ENCODE data around the gene CINP.

- TF ChIP-seq NFE2 (CRISPR knock-in tag; IDR thresholded peaks at IDR 0.05), result no peak
- TF ChIP-seq RNF219 (CRISPR knock-in tag; IDR thresholded peaks at IDR 0.05), result no peak
These were observed 27.5 kb downstream of the CINP start for GRCh38 chr14:102335163-102335562.
